ENCODE data around the gene HPN. TPM values are rescaled to one million over a fixed set of nuclear protein-coding genes. Genes with fewer than 3 reads are reported as not detected.
"Not testable (repeated sequence)": the region's sequence is repeated elsewhere in the genome, so short reads cannot be mapped to it uniquely, and the experiment has no call there.

HPN gene
- under 1 TPM; 0.20 to 0.50 TPM for total RNA-seq
- polyA plus RNA-seq (ENCODE audit: insufficient read length in 2 of 2): 1 to 10 TPM; 1.1 to 1.4 TPM
- long read RNA-seq, donor 1: 0 reads
- long read RNA-seq, donor 2: 0 reads
- long read RNA-seq, donor 3: 0 reads
- long read RNA-seq, donor 4, partial matches to known transcripts: 14 of 14 reads
- long read RNA-seq, donor 4, other reads (novel, unspliced or antisense): 0 of 14 reads

DNA sequence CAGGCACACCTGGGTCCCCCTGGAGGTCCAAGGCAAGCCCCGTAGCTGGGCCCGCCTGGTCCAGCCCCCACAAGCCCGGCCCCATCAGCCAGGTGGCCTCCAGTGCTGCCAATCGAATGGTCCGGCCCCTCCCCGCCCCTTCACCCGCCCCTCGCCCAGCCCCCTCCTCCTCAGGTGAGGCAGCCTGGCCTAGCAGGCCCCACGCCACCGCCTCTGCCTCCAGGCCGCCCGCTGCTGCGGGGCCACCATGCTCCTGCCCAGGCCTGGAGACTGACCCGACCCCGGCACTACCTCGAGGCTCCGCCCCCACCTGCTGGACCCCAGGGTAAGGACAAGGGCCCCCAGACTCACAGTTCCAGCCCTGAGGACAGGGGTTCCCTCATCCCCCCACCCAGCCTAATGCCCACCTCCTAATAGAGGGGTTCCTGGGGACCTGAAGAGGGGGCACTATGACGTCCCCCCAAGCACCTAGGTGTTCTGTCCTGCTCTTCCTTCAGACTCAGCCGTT is at the start of gene HPN:
Gene HPN (plus strand): TSS at position 174 of the 508 bp plus-strand sequence. CDS start 786 bp downstream, outside the sequence.
- whole genome bisulfite sequencing (ENCODE audit: insufficient coverage): 57% methylated on average over 8 of the region's 19 CpGs
- no peaks in the 10 kb centered on the region for H3K9me3 ChIP-seq (ENCODE audit: control insufficient read depth, insufficient read depth, low read length)
- no peak within 1 kb of the TSS for H3K4me3 ChIP-seq (ENCODE audit: low read depth, low read length)
- peaks cover 6% of the 10 kb centered on the region for H3K27me3 ChIP-seq (ENCODE audit: control insufficient read depth, insufficient read depth, low read length)
- no peak within 1 kb of the TSS for H3K27ac ChIP-seq (ENCODE audit: low read depth, low read length)
- no peak for DNase-seq (ENCODE audit: low read depth in 4 of 6, low spot score in 6 of 6)
- peaks cover 31% of the 10 kb centered on the region for H3K4me1 ChIP-seq (ENCODE audit: control insufficient read depth, insufficient read depth, low read length)
- H3K36me3 ChIP-seq (ENCODE audit: control insufficient read depth, insufficient read depth, low read length): peaks cover 21% of the 10 kb centered on the region

DNA sequence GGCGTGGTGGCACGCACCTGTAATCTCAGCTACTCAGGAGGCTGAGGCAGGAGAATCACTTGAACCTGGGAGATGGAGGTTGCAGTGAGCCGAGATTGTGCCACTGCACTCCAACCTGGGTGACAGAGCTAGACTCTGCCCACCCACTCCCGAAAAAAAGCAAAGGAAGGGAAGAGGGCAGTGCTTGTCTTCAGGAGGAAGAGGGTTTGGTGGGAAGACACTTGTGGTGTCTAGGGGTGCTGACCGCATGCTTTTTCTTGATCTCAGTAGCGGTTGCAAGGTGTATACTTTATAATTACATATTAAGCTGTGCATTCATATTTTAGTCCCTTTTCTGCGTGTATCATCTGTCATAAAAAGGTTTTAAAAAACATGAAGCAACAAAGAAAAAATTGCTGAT is 48.9 kb upstream of the HPN start:
- not testable (repeated sequence) for DNase-seq (ENCODE audit: low read depth in 4 of 6, low spot score in 6 of 6); H3K27me3 ChIP-seq (ENCODE audit: control insufficient read depth, insufficient read depth, low read length); H3K9me3 ChIP-seq (ENCODE audit: control insufficient read depth, insufficient read depth, low read length); H3K4me3 ChIP-seq (ENCODE audit: low read depth, low read length); H3K36me3 ChIP-seq (ENCODE audit: control insufficient read depth, insufficient read depth, low read length); H3K27ac ChIP-seq (ENCODE audit: low read depth, low read length)
- 100% methylated on average over 1 of the region's 7 CpGs for WGBS (ENCODE audit: insufficient coverage)
- H3K4me1 ChIP-seq (ENCODE audit: control insufficient read depth, insufficient read depth, low read length): peaks cover 12% of the 10 kb centered on the region

DNA sequence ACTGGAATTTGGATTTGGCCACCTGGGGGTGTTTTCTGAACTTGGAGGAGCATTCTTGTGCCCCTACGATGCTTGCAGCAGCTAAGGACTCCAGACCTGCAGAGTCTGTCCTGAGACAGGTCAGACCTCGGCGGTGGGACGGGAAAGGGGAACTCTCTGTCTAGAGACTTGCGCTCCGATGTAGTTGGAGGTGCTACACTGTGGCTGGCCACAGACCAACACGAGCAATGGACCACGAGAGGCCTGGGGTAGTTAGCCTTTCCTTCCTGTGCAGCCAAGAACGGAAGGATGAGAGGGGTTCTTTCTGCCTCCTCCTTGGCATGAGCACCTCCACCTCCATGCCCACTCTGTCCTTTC is 47.3 kb upstream of the HPN start:
- Histone ChIP-seq H3K36me3 (ENCODE audit: control insufficient read depth, insufficient read depth, low read length) (no peaks in the 10 kb centered on the region), H3K27ac (ENCODE audit: low read depth, low read length) (peak overlapping the region; percentile 50), H3K9me3 (ENCODE audit: control insufficient read depth, insufficient read depth, low read length) (no peaks in the 10 kb centered on the region), H3K4me3 (ENCODE audit: low read depth, low read length) (no peak overlapping the region), H3K27me3 (ENCODE audit: control insufficient read depth, insufficient read depth, low read length) (no peaks in the 10 kb centered on the region), H3K4me1 (ENCODE audit: control insufficient read depth, insufficient read depth, low read length) (peaks cover 23% of the 10 kb centered on the region)
- WGBS (ENCODE audit: insufficient coverage): 86% methylated on average over 9 of the region's 9 CpGs
- no peak for DNase-seq (ENCODE audit: low read depth in 4 of 6, low spot score in 6 of 6)

DNA sequence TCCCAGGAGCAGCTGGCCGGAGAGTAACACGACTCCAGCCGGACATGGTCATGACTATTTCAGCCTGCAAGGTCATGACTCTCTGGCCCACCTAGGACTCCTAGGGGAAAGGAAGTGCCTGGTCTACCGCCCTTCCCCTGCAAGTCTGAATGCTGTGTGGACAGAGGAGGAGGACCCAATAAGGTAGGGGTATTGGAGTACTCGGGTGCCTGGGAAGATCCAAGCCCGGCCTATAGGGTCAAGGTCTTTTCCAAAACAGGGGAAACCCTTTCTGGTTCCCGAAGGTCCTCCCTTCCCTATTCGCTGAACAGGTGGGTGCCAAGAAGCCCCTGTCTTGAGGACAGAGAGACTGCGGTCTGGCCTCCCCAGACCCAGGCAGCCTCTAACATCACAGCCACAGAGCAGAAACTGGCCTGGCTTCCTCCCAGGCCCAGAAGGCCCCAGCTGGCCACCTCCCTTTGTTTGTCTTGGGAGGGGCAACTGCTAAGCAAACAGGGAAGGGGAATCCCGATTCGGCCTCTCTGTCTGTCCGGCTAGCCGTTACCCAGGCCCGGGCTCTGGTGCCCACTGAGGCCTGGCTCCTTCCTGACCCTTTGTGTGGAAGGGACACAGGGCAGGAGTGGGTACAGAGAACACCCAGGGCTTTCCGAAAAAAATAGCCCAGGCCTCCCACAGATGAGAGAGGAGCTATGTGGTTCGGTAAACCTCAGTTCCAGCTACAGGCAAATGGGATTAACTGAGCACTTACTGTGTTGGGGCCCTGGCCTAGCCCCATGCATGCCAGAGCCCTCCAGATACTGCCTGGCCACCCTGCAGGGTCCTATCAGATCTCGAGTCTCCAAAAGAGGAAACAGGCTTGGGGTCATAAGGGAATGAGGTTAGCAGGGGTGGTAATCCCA is 46.6 kb upstream of the HPN start:
- Histone ChIP-seq H3K36me3 (ENCODE audit: control insufficient read depth, insufficient read depth, low read length) (no peaks in the 10 kb centered on the region), H3K4me3 (ENCODE audit: low read depth, low read length) (no peak overlapping the region), H3K4me1 (ENCODE audit: control insufficient read depth, insufficient read depth, low read length) (peaks cover 29% of the 10 kb centered on the region), H3K27me3 (ENCODE audit: control insufficient read depth, insufficient read depth, low read length) (no peaks in the 10 kb centered on the region), H3K9me3 (ENCODE audit: control insufficient read depth, insufficient read depth, low read length) (no peaks in the 10 kb centered on the region), H3K27ac (ENCODE audit: low read depth, low read length) (peak overlapping the region; percentile 50)
- WGBS (ENCODE audit: insufficient coverage): 89% methylated on average over 16 of the region's 17 CpGs
- no peak for DNase-seq (ENCODE audit: low read depth in 4 of 6, low spot score in 6 of 6)

DNA sequence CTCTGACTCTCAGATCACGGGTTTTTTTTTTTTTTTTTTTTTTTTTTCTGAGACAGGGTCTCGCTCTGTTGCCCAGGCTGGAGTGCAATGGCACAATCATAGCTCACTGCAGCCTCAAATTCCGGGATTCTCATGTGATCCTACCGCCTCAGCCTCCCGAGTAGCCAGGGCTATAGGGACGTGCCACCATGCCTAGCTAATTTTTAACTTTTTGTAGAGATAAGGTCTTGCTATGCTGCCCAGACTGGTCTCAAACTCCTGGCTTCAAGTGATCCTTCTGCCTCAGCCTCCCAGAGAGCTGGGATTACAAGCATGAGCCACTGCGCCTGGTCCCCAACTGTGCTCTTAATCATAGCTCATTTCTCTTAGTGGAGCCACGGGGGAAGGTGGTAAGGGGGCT is 46.0 kb upstream of the HPN start:
- Histone ChIP-seq H3K4me1 (ENCODE audit: control insufficient read depth, insufficient read depth, low read length) (peaks cover 30% of the 10 kb centered on the region), H3K9me3 (ENCODE audit: control insufficient read depth, insufficient read depth, low read length) (no peaks in the 10 kb centered on the region), H3K36me3 (ENCODE audit: control insufficient read depth, insufficient read depth, low read length) (no peaks in the 10 kb centered on the region), H3K27ac (ENCODE audit: low read depth, low read length) (no peak overlapping the region), H3K27me3 (ENCODE audit: control insufficient read depth, insufficient read depth, low read length) (no peaks in the 10 kb centered on the region), H3K4me3 (ENCODE audit: low read depth, low read length) (no peak overlapping the region)
- WGBS (ENCODE audit: insufficient coverage): 94% methylated on average over 4 of the region's 8 CpGs
- no peak for DNase-seq (ENCODE audit: low read depth in 4 of 6, low spot score in 6 of 6)

DNA sequence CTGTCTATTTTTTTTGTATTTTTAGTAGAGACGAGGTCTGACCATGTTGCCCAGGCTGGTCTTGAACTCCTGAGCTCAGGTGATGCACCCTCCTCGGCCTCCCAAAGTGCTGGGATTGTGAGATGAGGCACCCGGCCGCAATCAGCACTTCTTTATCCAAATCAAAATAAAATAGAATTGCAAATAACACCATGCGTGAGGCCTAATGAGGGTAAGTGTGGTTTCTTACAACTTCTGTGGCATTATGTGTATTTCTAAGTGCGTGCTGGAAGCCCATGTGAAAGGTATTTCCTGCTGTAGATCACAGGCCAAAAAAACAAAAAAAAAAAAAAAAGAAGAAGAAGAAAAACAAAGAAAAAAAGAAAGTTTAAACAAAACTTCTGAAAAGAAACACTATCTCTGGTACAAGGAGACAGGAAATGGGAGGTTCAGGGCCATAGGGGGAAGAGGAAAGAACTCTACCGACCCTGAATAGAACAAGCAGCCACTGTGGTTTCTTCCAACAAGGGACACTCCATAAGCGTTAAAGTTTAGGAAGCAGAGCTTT is 44.4 kb upstream of the HPN start:
- Histone ChIP-seq H3K9me3 (ENCODE audit: control insufficient read depth, insufficient read depth, low read length) (no peaks in the 10 kb centered on the region), H3K4me1 (ENCODE audit: control insufficient read depth, insufficient read depth, low read length) (peaks cover 34% of the 10 kb centered on the region), H3K27me3 (ENCODE audit: control insufficient read depth, insufficient read depth, low read length) (no peaks in the 10 kb centered on the region), H3K36me3 (ENCODE audit: control insufficient read depth, insufficient read depth, low read length) (peaks cover 3% of the 10 kb centered on the region), H3K27ac (ENCODE audit: low read depth, low read length) (peak overlapping the region; percentile 42), H3K4me3 (ENCODE audit: low read depth, low read length) (no peak overlapping the region)
- no peak for DNase-seq (ENCODE audit: low read depth in 4 of 6, low spot score in 6 of 6)
- WGBS (ENCODE audit: insufficient coverage): 55% methylated on average over 3 of the region's 8 CpGs

DNA sequence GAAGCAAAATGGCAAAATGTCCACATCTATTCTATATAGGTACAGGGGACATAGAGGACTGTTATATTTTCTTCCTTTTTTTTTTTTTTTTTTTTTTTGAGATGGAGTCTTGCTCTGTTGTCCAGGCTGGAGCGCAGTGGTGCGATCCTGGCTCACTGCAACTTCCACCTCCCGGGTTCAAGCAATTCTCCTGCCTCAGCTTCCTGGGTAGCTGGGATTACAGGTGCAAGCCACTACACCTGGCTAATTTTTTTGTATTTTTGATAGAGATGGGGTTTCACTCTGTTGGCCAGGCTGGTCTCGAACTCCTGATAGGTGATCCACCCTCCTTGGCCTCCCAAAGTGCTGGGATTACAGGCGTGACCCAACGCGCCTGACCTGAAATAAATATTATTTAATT is 43.3 kb upstream of the HPN start:
- DNase-seq (ENCODE audit: low read depth in 4 of 6, low spot score in 6 of 6); H3K9me3 ChIP-seq (ENCODE audit: control insufficient read depth, insufficient read depth, low read length); H3K27me3 ChIP-seq (ENCODE audit: control insufficient read depth, insufficient read depth, low read length); H3K4me3 ChIP-seq (ENCODE audit: low read depth, low read length): not testable (repeated sequence)
- peaks cover 39% of the 10 kb centered on the region for H3K4me1 ChIP-seq (ENCODE audit: control insufficient read depth, insufficient read depth, low read length)
- peaks cover 14% of the 10 kb centered on the region for H3K36me3 ChIP-seq (ENCODE audit: control insufficient read depth, insufficient read depth, low read length)
- WGBS (ENCODE audit: insufficient coverage): no CpG with 5 or more reads among the region's 7 CpGs
- peak overlapping the region; percentile 25 for H3K27ac ChIP-seq (ENCODE audit: low read depth, low read length)

DNA sequence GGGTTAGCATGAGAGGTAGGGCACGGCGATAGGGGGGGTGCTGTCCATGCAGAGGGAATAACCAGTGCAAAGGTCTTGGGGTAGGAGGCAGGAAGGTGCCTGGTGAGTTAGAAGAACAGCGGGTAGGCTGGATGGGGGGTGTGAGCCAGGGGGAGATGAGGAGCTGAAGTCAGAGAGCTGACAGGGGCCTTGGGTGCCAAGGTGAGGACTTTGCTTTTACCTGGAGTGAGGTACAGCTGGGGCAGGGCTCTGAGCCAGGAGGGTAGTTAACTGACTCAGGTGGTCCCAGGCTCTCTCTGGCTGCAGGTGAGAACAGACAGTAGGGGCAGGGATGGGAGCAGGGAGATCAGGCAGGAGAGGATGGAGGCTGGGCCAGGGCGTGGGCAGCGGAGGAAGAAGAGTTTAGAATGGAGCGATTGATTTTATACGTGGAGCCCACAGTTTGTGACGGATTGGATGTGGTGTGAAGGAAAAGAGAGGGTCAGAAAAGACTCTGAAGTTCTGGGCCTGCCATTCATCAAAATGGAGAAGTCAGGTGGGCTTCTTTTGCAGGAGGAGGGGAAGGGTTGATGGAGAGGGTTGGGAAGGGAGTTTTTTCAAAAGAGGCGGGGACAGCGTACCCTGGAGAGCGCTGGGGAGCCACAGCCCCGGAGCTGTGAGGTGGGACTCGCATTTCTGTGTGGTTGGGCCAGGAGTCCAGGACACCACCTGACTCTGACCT is 42.6 kb upstream of the HPN start:
- WGBS (ENCODE audit: insufficient coverage): 45% methylated on average over 13 of the region's 13 CpGs
- Histone ChIP-seq H3K27ac (ENCODE audit: low read depth, low read length) (peak overlapping the region; percentile 99), H3K27me3 (ENCODE audit: control insufficient read depth, insufficient read depth, low read length) (no peaks in the 10 kb centered on the region), H3K9me3 (ENCODE audit: control insufficient read depth, insufficient read depth, low read length) (no peaks in the 10 kb centered on the region), H3K4me3 (ENCODE audit: low read depth, low read length) (peak overlapping the region; percentile 78), H3K4me1 (ENCODE audit: control insufficient read depth, insufficient read depth, low read length) (peaks cover 44% of the 10 kb centered on the region), H3K36me3 (ENCODE audit: control insufficient read depth, insufficient read depth, low read length) (peaks cover 19% of the 10 kb centered on the region)
- DNase-seq (ENCODE audit: low read depth in 4 of 6, low spot score in 6 of 6): no peak

DNA sequence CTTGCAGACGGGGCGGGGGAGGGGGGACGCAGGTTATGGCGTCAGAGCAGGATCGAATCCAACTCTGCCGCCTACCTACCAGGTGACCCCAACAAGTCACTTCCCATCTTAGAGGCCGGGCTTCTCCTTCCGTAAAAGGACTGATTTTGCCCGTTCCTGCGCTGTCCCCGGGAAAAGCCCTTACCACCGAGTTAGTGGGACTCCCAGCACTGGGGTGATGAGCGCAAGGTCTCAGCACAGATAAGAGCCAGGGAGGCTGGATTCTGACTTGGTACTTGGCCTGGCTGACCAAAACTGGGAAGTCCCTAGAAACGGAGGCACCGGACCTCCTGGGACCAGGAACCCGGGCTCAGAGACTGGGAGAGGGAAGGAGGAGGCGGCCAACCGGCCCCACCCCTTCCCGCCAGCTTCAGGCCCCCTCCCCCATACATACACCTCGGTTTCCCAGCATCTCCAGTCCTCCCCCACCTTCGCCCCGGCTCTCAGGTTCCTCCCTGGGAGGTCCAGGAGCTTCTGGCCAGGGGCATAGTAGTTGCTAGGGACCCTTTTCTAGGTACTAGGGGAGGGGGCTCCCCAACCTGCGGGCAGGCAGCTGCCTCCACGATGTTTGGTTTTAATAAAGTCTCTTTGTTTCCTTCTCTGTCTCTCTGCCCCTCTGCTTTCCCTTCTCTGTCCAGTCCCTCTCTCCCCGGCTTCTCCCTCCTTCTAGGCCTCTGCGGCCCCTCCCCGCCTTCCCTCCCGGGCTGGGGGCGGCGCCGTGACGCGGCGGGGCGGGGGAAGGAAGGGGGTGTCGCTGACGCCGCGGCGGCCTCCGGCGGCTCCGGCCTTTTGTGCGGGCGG is 41.8 kb upstream of the HPN start, which contains the start of gene GRAMD1A:
Gene GRAMD1A (plus strand): TSS at position 826 of the 840 bp plus-strand sequence. CDS start 156 bp downstream, outside the sequence.
- Histone ChIP-seq H3K4me1 (ENCODE audit: control insufficient read depth, insufficient read depth, low read length) (peaks cover 39% of the 10 kb centered on the region), H3K4me3 (ENCODE audit: low read depth, low read length) (peak within 1 kb of the TSS; percentile 78), H3K36me3 (ENCODE audit: control insufficient read depth, insufficient read depth, low read length) (peaks cover 23% of the 10 kb centered on the region), H3K27ac (ENCODE audit: low read depth, low read length) (peak within 1 kb of the TSS; percentile 99), H3K27me3 (ENCODE audit: control insufficient read depth, insufficient read depth, low read length) (no peaks in the 10 kb centered on the region), H3K9me3 (ENCODE audit: control insufficient read depth, insufficient read depth, low read length) (no peaks in the 10 kb centered on the region)
- DNase-seq (ENCODE audit: low read depth in 4 of 6, low spot score in 6 of 6): peak; percentile 70 to 95 (median 81)
- WGBS (ENCODE audit: insufficient coverage): 4% methylated on average over 19 of the region's 45 CpGs

Measured in spinal cord (tissue), 10 donors.